ENCODE results near the gene PSMD3. TPM values are rescaled to one million over a fixed set of nuclear protein-coding genes. Genes with fewer than 3 reads are reported as not detected.
"Not testable (repeated sequence)": the region's sequence is repeated elsewhere in the genome, so short reads cannot be mapped to it uniquely, and the experiment has no call there.

Gene PSMD3
- total RNA-seq, 1 donor from 2014 or later, result 106 TPM

- no peak overlapping the region for H3K4me3 ChIP-seq (ENCODE audit: low read depth, low read length)
- DNase-seq (ENCODE audit: low read depth), result no peak
- TF ChIP-seq, protein P1, sequence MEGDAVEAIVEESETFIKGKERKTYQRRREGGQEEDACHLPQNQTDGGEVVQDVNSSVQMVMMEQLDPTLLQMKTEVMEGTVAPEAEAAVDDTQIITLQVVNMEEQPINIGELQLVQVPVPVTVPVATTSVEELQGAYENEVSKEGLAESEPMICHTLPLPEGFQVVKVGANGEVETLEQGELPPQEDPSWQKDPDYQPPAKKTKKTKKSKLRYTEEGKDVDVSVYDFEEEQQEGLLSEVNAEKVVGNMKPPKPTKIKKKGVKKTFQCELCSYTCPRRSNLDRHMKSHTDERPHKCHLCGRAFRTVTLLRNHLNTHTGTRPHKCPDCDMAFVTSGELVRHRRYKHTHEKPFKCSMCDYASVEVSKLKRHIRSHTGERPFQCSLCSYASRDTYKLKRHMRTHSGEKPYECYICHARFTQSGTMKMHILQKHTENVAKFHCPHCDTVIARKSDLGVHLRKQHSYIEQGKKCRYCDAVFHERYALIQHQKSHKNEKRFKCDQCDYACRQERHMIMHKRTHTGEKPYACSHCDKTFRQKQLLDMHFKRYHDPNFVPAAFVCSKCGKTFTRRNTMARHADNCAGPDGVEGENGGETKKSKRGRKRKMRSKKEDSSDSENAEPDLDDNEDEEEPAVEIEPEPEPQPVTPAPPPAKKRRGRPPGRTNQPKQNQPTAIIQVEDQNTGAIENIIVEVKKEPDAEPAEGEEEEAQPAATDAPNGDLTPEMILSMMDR (conservative IDR thresholded peaks at IDR 0.05; ENCODE audit: low read depth, low read length), result no peak
Observed at GRCh38 chr17:39939106-39939505, 41.5 kb upstream of the PSMD3 start.

DNA sequence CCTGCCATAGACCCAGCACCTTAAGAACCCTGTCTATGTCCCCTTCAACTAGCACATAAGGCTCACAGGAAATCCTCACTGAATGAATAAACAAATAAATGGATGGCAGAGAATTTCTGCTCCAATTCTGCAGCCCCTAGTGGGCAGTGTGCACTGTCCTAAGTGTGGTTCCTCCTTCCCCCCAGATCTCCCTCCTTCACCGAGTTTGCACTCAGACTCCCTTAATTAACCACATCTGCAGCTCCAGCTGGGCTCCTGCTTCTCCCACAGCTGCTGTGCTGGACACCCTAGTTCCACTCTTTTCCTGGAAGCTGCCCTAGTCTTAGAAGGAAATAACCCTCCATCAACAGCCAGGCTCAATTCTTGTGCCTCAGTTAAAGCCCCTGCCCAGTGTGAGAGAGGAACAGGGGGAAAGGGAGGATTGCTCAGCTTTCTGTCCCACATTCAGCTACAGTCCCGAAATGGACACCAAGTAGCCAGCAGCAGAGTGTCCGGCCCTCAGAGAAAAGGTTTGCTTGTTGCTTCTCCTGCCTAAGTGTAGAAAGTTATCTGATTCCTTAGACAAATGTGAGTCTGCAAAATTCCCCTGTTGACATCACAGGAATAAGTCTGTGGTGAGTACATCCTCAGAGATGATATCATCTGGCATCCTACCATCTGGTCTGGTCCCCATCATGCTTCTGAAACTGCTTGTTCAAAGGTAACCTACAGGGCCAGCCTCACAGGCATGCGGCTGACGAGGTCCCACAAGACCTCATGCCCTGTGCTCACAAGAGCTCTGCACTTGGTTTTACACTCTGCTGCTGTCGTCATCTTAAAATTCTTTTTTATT lies 40.8 kb upstream of the PSMD3 start:
- TF ChIP-seq, protein P1 (conservative IDR thresholded peaks at IDR 0.05; ENCODE audit: low read depth, low read length), result peak; percentile 52
- DNase-seq (ENCODE audit: low read depth), result no peak
- H3K4me3 ChIP-seq (ENCODE audit: low read depth, low read length), result no peak overlapping the region

DNA sequence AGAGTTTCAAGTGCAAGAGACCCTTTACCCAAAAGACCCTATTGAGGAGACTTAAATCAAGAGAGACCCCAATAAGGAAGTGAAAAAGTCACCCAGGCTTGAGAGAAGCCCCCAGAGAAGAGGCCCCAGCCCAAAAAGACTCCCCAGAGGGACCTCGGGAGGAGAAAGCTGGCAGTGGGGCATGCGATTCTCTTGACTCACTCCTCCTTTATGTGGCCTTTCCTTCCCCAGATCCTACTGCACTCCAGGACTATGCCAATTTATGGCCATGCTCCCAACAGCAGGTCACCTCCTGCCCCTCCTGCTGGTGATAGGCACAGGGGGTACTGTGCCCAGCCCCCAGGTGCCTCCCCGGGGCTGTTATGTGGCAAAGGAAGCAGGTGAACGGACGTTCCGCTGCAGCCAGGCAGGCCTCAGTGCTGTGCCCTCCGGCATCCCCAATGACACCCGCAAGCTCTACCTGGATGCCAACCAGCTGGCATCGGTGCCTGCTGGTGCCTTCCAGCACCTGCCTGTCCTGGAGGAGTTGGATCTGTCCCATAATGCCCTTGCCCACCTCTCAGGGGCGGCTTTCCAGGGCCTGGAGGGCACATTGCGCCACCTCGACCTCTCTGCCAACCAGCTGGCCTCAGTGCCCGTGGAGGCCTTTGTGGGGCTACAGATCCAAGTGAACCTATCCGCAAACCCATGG lies 36.8 kb upstream of the PSMD3 start:
- H3K4me3 ChIP-seq (ENCODE audit: low read depth, low read length), result no peak overlapping the region
- DNase-seq (ENCODE audit: low read depth), result no peak
- TF ChIP-seq, protein P1 (conservative IDR thresholded peaks at IDR 0.05; ENCODE audit: low read depth, low read length), result no peak

- no peak overlapping the region for H3K4me3 ChIP-seq (ENCODE audit: low read depth, low read length)
- TF ChIP-seq, protein P1 (conservative IDR thresholded peaks at IDR 0.05; ENCODE audit: low read depth, low read length), result no peak
- DNase-seq (ENCODE audit: low read depth), result no peak
Observed at GRCh38 chr17:39944393-39944711, 36.3 kb upstream of the PSMD3 start.

DNA sequence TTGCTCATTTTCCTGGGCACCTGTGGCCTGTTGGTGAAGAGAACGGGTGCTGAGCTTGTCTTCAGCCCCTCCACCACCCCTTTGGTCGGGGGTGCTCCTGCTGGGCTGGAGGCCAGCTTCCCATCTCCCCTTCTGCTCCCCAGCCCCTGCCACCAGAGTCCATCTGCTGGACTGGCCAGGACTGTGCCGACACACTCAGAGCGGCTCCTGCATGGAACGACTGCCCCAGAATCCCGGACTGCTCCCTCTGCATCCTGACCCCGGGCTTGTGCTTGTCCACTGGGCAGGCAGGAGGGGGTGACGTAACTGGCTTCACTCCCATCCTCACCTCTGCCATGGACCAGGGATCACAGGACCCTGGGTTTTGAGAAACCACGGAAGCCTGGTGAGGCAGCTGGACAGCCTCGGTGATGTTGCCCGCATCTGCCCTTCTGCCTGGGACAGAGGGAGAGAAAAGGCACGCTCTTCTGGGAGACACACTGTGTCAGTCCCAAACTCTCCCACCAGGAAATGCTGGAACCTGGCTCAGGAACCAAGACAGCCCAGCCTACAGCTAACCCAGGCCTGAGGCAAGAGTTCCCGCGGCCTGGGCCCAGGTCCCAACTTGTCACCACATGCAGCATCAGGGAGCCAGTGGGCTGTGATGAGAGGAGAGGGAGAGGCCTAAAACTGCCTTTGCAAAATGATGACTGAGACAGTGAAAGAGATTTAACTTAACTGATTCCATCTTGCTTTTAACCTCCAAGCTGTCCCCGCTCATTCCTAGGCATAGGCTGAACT lies 33.9 kb upstream of the PSMD3 start:
- TF ChIP-seq, protein P1 (conservative IDR thresholded peaks at IDR 0.05; ENCODE audit: low read depth, low read length), result no peak
- no peak overlapping the region for H3K4me3 ChIP-seq (ENCODE audit: low read depth, low read length)
- no peak for DNase-seq (ENCODE audit: low read depth)

DNA sequence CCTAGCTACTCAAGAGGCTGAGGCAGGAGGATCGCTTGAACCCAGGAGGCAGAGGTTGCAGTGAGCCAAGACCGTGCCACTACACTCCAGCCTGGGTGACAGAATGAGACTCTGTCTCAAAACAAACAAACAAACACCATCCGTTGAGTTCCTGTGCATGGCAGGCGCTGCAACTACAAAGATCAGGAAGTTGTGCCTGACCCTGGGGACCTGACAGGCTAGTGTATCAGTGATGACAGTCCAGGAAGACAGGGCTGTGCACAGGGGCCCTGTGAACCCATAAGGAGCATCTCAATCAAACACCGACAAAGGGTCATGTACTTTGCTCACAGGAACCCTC lies 32.1 kb upstream of the PSMD3 start:
- not testable (repeated sequence) for H3K4me3 ChIP-seq (ENCODE audit: low read depth, low read length)

GRCh38 chr17:39949028-39949427 lies 31.6 kb upstream of the PSMD3 start:
- TF ChIP-seq, protein P1 (conservative IDR thresholded peaks at IDR 0.05; ENCODE audit: low read depth, low read length), result no peak
- DNase-seq (ENCODE audit: low read depth), result no peak
- H3K4me3 ChIP-seq (ENCODE audit: low read depth, low read length), result no peak overlapping the region

More for the DNA sequence above, 32.1 kb upstream of the PSMD3 start:
- DNase-seq (ENCODE audit: low read depth), result not testable (repeated sequence)
